AG04449 (cell line): ENCODE measurements around the gene USH2A.

ENCODE experiments used
- CTCF ChIA-PET: fragments of 350-600 bp; formaldehyde crosslinking; extraction: SDS; loops from one replicate; lab custom pipeline; 2021; ENCODE audit warnings: antibody characterized with exemption; lab: Yijun Ruan, JAX
- POLR2A ChIA-PET: fragments of 400-600, 350-600 bp; formaldehyde crosslinking; extraction: SDS; loops from one replicate; lab custom pipeline; 2020; ENCODE audit warnings: antibody characterized with exemption, inconsistent platforms; lab: Yijun Ruan, JAX
- DNase-seq: peaks from one replicate; pipeline ENCODE4 v3.0.0-alpha.2; 2010; ENCODE audit warnings: low read depth, low spot score
- H3K4me3 ChIP-seq: 2 replicates; pipeline ENCODE4 v1.5.1; 2011; ENCODE audit warnings: low read depth, mild to moderate bottlenecking, control low read depth, low read length
- TF ChIP-seq, protein P1 (sequence below): IDR thresholded peaks from one replicate; pipeline ENCODE4 v1.5.1; 2011; ENCODE audit warnings: mild to moderate bottlenecking, moderate library complexity, low read length, control low read depth, inconsistent platforms; ENCODE audit not compliant: insufficient read depth; ENCODE audit errors: missing control alignments

USH2A gene

GRCh38 chr1:215728169-215728568 lies 695.1 kb downstream of the USH2A start:
- CTCF ChIA-PET, result interaction anchor here (2.3 kb wide), 1 partner anchor 18 kb away, joined by 11 read pairs; no protein-coding TSS in a partner anchor
- DNase-seq, result no peak
- POLR2A ChIA-PET, result no interaction called here
- TF ChIP-seq, protein P1, sequence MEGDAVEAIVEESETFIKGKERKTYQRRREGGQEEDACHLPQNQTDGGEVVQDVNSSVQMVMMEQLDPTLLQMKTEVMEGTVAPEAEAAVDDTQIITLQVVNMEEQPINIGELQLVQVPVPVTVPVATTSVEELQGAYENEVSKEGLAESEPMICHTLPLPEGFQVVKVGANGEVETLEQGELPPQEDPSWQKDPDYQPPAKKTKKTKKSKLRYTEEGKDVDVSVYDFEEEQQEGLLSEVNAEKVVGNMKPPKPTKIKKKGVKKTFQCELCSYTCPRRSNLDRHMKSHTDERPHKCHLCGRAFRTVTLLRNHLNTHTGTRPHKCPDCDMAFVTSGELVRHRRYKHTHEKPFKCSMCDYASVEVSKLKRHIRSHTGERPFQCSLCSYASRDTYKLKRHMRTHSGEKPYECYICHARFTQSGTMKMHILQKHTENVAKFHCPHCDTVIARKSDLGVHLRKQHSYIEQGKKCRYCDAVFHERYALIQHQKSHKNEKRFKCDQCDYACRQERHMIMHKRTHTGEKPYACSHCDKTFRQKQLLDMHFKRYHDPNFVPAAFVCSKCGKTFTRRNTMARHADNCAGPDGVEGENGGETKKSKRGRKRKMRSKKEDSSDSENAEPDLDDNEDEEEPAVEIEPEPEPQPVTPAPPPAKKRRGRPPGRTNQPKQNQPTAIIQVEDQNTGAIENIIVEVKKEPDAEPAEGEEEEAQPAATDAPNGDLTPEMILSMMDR, result no peak
- H3K4me3 ChIP-seq, result no peak overlapping the region

GRCh38 chr1:215720126-215720525 lies 703.1 kb downstream of the USH2A start:
- TF ChIP-seq, protein P1, result no peak
- ChIA-PET CTCF (interaction anchor here (2.9 kb wide), 1 partner anchor 10 kb away, joined by 15 read pairs; no protein-coding TSS in a partner anchor), POLR2A (no interaction called here)
- DNase-seq, result no peak
- no peak overlapping the region for H3K4me3 ChIP-seq

DNA sequence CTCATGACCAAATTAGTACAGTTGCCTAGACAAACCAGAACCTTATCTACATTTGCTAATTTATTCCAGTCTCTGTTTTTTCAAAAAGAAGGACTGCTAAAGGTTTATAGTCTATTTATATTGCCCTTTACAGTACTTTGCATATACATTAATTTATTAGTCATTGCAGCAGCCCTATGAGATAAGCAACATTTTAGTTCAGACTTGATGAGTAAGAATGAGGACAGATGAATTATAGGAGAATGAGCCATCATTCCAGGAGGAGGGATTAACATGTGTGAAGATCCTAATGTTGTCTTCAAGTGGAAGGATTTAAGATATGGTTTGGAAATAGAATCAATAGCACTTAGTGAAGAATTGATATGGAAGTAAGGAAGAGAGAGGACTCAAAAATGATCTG lies 703.7 kb downstream of the USH2A start:
- no peak for DNase-seq
- CTCF ChIA-PET, result interaction anchor here (2.9 kb wide), 1 partner anchor 9 kb away, joined by 15 read pairs; no protein-coding TSS in a partner anchor

DNA sequence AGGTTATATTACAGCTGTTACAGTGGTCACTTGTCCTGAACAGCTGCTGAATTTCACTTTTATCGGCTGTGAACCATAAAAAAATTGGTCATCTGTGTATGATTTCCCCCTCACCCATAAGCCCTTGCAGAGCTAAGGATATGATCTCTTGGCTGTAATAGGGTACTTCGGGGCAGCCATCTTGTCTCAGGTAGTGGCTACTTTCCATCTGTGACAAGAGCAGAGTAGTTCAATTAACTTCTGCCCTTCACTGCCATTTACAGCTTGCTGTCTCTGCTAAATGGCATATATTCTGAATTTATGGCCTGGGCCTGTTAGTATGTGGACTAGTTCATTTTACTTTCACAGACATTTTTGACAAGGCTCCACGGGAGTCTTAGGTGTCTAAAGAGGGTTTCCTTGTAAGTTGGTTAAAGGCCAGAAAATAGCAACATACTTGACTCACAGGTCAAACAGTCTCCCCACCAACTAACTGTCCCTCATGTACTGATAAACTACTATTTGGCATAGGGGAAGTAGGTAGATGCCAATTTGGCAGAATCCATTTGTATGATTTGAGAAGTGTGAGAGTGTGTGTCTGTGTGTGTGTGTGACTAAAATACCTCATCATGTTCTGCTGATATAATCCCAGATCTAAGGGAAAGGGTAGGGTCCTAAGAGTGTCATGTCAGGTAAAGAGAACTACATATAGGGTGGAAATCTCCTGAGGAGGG lies 704.5 kb downstream of the USH2A start:
- ChIA-PET CTCF (interaction anchor here (1.4 to 2.9 kb wide), 2 partner anchors 8 to 11 kb away, joined by 3 to 15 read pairs; no protein-coding TSS in a partner anchor), POLR2A (interaction anchor here (0.6 to 0.7 kb wide), 2 partner anchors 33 to 1513 kb away, joined by 4 to 5 read pairs; no protein-coding TSS in a partner anchor)
- no peak overlapping the region for H3K4me3 ChIP-seq
- TF ChIP-seq, protein P1, result no peak
- no peak for DNase-seq

More for the DNA sequence above, 703.7 kb downstream of the USH2A start:
- TF ChIP-seq, protein P1, result no peak
- POLR2A ChIA-PET, result no interaction called here
- no peak overlapping the region for H3K4me3 ChIP-seq

GRCh38 chr1:215717677-215718426 lies 705.4 kb downstream of the USH2A start:
- CTCF ChIA-PET, result interaction anchor here (1.4 to 2.9 kb wide), 2 partner anchors 8 to 12 kb away, joined by 3 to 15 read pairs; no protein-coding TSS in a partner anchor
- POLR2A ChIA-PET, result interaction anchor here (0.6 to 0.7 kb wide), 2 partner anchors 34 to 1512 kb away, joined by 4 to 5 read pairs; no protein-coding TSS in a partner anchor

More at GRCh38 chr1:215717677-215718426, 705.4 kb downstream of the USH2A start:
- no peak for DNase-seq
- H3K4me3 ChIP-seq, result no peak overlapping the region
- TF ChIP-seq, protein P1, result no peak
